ENCODE measurements around the gene KLF1.
A peak's percentile ranks its signal among the peaks of the same experiment; 100 is the strongest.
"Not testable (repeated sequence)": the region's sequence is repeated elsewhere in the genome, so short reads cannot be mapped to it uniquely, and the experiment has no call there.

KLF1 gene

GRCh38 chr19:12890299-12890786 lies 3.3 kb upstream of the KLF1 start:
- H3K4me1 ChIP-seq (ENCODE audit: insufficient read depth, low read length); H3K9me3 ChIP-seq (ENCODE audit: insufficient read depth, low read depth, low read length): not testable (repeated sequence)
- peaks cover 23% of the 10 kb centered on the region for H3K36me3 ChIP-seq (ENCODE audit: insufficient read depth, low read length)
- H3K27ac ChIP-seq (ENCODE audit: low read depth, low read length), result 0 out of 2 replicates have a peak overlapping the region, but pooled peaks have one; percentile 25
- peak overlapping the region; percentile 54 for H3K4me3 ChIP-seq (ENCODE audit: low read length)
- 46% methylated on average over 10 of the region's 10 CpGs for WGBS
- H3K9ac ChIP-seq (ENCODE audit: low read depth, low read length), result peak overlapping the region; percentile 68
- H3K27me3 ChIP-seq (ENCODE audit: insufficient read depth, low read length), result peaks cover 24% of the 10 kb centered on the region

- Histone ChIP-seq H3K4me1 (ENCODE audit: insufficient read depth, low read length) (no peaks in the 10 kb centered on the region; the same call in 1 of the 2 replicates), H3K4me3 (ENCODE audit: low read length) (no peak overlapping the region), H3K27ac (ENCODE audit: low read depth, low read length) (no peak overlapping the region), H3K9me3 (ENCODE audit: insufficient read depth, low read depth, low read length) (peaks cover 8% of the 10 kb centered on the region; the same call in 1 of the 2 replicates), H3K27me3 (ENCODE audit: insufficient read depth, low read length) (peaks cover 36% of the 10 kb centered on the region), H3K9ac (ENCODE audit: low read depth, low read length) (no peak overlapping the region), H3K36me3 (ENCODE audit: insufficient read depth, low read length) (peaks cover 1% of the 10 kb centered on the region)
- WGBS, result 70% methylated on average over 5 of the region's 5 CpGs
Observed at GRCh38 chr19:12888006-12888603, 1.1 kb upstream of the KLF1 start.

GRCh38 chr19:12886651-12886968 lies 391 bp downstream of the KLF1 start:
- Histone ChIP-seq H3K36me3 (ENCODE audit: insufficient read depth, low read length) (no peaks in the 10 kb centered on the region), H3K27me3 (ENCODE audit: insufficient read depth, low read length) (peaks cover 36% of the 10 kb centered on the region), H3K27ac (ENCODE audit: low read depth, low read length) (no peak overlapping the region), H3K9ac (ENCODE audit: low read depth, low read length) (no peak overlapping the region), H3K4me1 (ENCODE audit: insufficient read depth, low read length) (no peaks in the 10 kb centered on the region), H3K9me3 (ENCODE audit: insufficient read depth, low read depth, low read length) (peaks cover 8% of the 10 kb centered on the region; the same call in 1 of the 2 replicates), H3K4me3 (ENCODE audit: low read length) (no peak overlapping the region; the same call in 1 of the 2 replicates)
- 67% methylated on average over 5 of the region's 5 CpGs for WGBS

GRCh38 chr19:12885749-12886650 lies 1.0 kb downstream of the KLF1 start:
- peaks cover 36% of the 10 kb centered on the region for H3K27me3 ChIP-seq (ENCODE audit: insufficient read depth, low read length)
- H3K36me3 ChIP-seq (ENCODE audit: insufficient read depth, low read length), result no peaks in the 10 kb centered on the region
- peak overlapping the region; percentile 69 for H3K4me3 ChIP-seq (ENCODE audit: low read length)
- H3K9me3 ChIP-seq (ENCODE audit: insufficient read depth, low read depth, low read length), result peaks cover 8% of the 10 kb centered on the region; the same call in 1 of the 2 replicates
- WGBS, result 7% methylated on average over 51 of the region's 53 CpGs
- no peaks in the 10 kb centered on the region for H3K4me1 ChIP-seq (ENCODE audit: insufficient read depth, low read length)
- peak overlapping the region; percentile 72 for H3K9ac ChIP-seq (ENCODE audit: low read depth, low read length)
- no peak overlapping the region for H3K27ac ChIP-seq (ENCODE audit: low read depth, low read length)

GRCh38 chr19:12884926-12885748 lies 1.9 kb downstream of the KLF1 start:
- Histone ChIP-seq H3K27ac (ENCODE audit: low read depth, low read length) (peak overlapping the region; percentile 45; the same call in 1 of the 2 replicates), H3K9me3 (ENCODE audit: insufficient read depth, low read depth, low read length) (peaks cover 8% of the 10 kb centered on the region; the same call in 1 of the 2 replicates), H3K4me1 (ENCODE audit: insufficient read depth, low read length) (no peaks in the 10 kb centered on the region), H3K4me3 (ENCODE audit: low read length) (peak overlapping the region; percentile 69), H3K36me3 (ENCODE audit: insufficient read depth, low read length) (no peaks in the 10 kb centered on the region), H3K9ac (ENCODE audit: low read depth, low read length) (peak overlapping the region; percentile 72), H3K27me3 (ENCODE audit: insufficient read depth, low read length) (peaks cover 39% of the 10 kb centered on the region)
- 4% methylated on average over 73 of the region's 73 CpGs for WGBS

- 84% methylated on average over 12 of the region's 12 CpGs for WGBS
- Histone ChIP-seq H3K4me3 (ENCODE audit: low read length) (peak overlapping the region; percentile 69), H3K9ac (ENCODE audit: low read depth, low read length) (0 out of 2 replicates have a peak overlapping the region, but pooled peaks have one; percentile 27), H3K36me3 (ENCODE audit: insufficient read depth, low read length) (no peaks in the 10 kb centered on the region), H3K27me3 (ENCODE audit: insufficient read depth, low read length) (peaks cover 39% of the 10 kb centered on the region), H3K9me3 (ENCODE audit: insufficient read depth, low read depth, low read length) (peaks cover 8% of the 10 kb centered on the region; the same call in 1 of the 2 replicates), H3K4me1 (ENCODE audit: insufficient read depth, low read length) (no peaks in the 10 kb centered on the region), H3K27ac (ENCODE audit: low read depth, low read length) (peak overlapping the region; percentile 20; the same call in 1 of the 2 replicates)
Observed at GRCh38 chr19:12884627-12884925, 2.4 kb downstream of the KLF1 start.

GRCh38 chr19:12884202-12884601 lies 2.8 kb downstream of the KLF1 start:
- Histone ChIP-seq H3K4me1 (ENCODE audit: insufficient read depth, low read length) (no peaks in the 10 kb centered on the region), H3K4me3 (ENCODE audit: low read length) (no peak overlapping the region), H3K9me3 (ENCODE audit: insufficient read depth, low read depth, low read length) (peaks cover 8% of the 10 kb centered on the region; the same call in 1 of the 2 replicates), H3K27ac (ENCODE audit: low read depth, low read length) (no peak overlapping the region), H3K27me3 (ENCODE audit: insufficient read depth, low read length) (peaks cover 39% of the 10 kb centered on the region), H3K9ac (ENCODE audit: low read depth, low read length) (no peak overlapping the region), H3K36me3 (ENCODE audit: insufficient read depth, low read length) (no peaks in the 10 kb centered on the region)
- WGBS, result 95% methylated on average over 3 of the region's 3 CpGs

GRCh38 chr19:12882589-12882988 lies 4.4 kb downstream of the KLF1 start:
- Histone ChIP-seq H3K9me3 (ENCODE audit: insufficient read depth, low read depth, low read length) (peaks cover 8% of the 10 kb centered on the region; the same call in 1 of the 2 replicates), H3K4me1 (ENCODE audit: insufficient read depth, low read length) (no peaks in the 10 kb centered on the region), H3K27me3 (ENCODE audit: insufficient read depth, low read length) (peaks cover 35% of the 10 kb centered on the region), H3K9ac (ENCODE audit: low read depth, low read length) (no peak overlapping the region), H3K36me3 (ENCODE audit: insufficient read depth, low read length) (peaks cover 10% of the 10 kb centered on the region; the same call in 1 of the 2 replicates), H3K27ac (ENCODE audit: low read depth, low read length) (no peak overlapping the region), H3K4me3 (ENCODE audit: low read length) (no peak overlapping the region)
- WGBS, result 97% methylated on average over 3 of the region's 3 CpGs

GRCh38 chr19:12881172-12881808 lies 5.7 kb downstream of the KLF1 start, which contains the start of gene DNASE2:
TSS of gene DNASE2 (minus strand) at chr19:12881449. CDS start at chr19:12881375, 74 bp downstream.
- Histone ChIP-seq H3K27me3 (ENCODE audit: insufficient read depth, low read length) (peaks cover 22% of the 10 kb centered on the region), H3K9ac (ENCODE audit: low read depth, low read length) (peak within 1 kb of the TSS; percentile 58), H3K9me3 (ENCODE audit: insufficient read depth, low read depth, low read length) (peaks cover 8% of the 10 kb centered on the region; the same call in 1 of the 2 replicates), H3K27ac (ENCODE audit: low read depth, low read length) (peak within 1 kb of the TSS; percentile 46; the same call in 1 of the 2 replicates), H3K36me3 (ENCODE audit: insufficient read depth, low read length) (peaks cover 10% of the 10 kb centered on the region; the same call in 1 of the 2 replicates), H3K4me3 (ENCODE audit: low read length) (peak within 1 kb of the TSS; percentile 75), H3K4me1 (ENCODE audit: insufficient read depth, low read length) (no peaks in the 10 kb centered on the region)
- WGBS, result under 1% methylated on average over 38 of the region's 38 CpGs

- WGBS, result 20% methylated on average over 29 of the region's 29 CpGs
- H3K27ac ChIP-seq (ENCODE audit: low read depth, low read length), result peak overlapping the region; percentile 46; the same call in 1 of the 2 replicates
Observed at GRCh38 chr19:12880551-12881171, 6.3 kb downstream of the KLF1 start.

More at GRCh38 chr19:12880551-12881171, 6.3 kb downstream of the KLF1 start:
- H3K9me3 ChIP-seq (ENCODE audit: insufficient read depth, low read depth, low read length), result peaks cover 8% of the 10 kb centered on the region; the same call in 1 of the 2 replicates
- H3K36me3 ChIP-seq (ENCODE audit: insufficient read depth, low read length), result peaks cover 10% of the 10 kb centered on the region; the same call in 1 of the 2 replicates
- peak overlapping the region; percentile 58 for H3K9ac ChIP-seq (ENCODE audit: low read depth, low read length)
- no peaks in the 10 kb centered on the region for H3K4me1 ChIP-seq (ENCODE audit: insufficient read depth, low read length)
- peak overlapping the region; percentile 75 for H3K4me3 ChIP-seq (ENCODE audit: low read length)
- H3K27me3 ChIP-seq (ENCODE audit: insufficient read depth, low read length), result peaks cover 16% of the 10 kb centered on the region

Measured in HUES64 (cell line).